GM19351 (cell line): ENCODE measurements around the gene NDUFB11.
"Not testable (repeated sequence)": the region's sequence is repeated elsewhere in the genome, so short reads cannot be mapped to it uniquely, and the experiment has no call there.

Source experiments
- ATAC-seq: cut with Tn5 transposase; IDR thresholded peaks from one replicate; pipeline ENCODE4 v1.9.1; 2021; ENCODE audit warnings: mild to moderate bottlenecking, moderate library complexity; ENCODE audit not compliant: unreplicated experiment

The NDUFB11 gene

DNA sequence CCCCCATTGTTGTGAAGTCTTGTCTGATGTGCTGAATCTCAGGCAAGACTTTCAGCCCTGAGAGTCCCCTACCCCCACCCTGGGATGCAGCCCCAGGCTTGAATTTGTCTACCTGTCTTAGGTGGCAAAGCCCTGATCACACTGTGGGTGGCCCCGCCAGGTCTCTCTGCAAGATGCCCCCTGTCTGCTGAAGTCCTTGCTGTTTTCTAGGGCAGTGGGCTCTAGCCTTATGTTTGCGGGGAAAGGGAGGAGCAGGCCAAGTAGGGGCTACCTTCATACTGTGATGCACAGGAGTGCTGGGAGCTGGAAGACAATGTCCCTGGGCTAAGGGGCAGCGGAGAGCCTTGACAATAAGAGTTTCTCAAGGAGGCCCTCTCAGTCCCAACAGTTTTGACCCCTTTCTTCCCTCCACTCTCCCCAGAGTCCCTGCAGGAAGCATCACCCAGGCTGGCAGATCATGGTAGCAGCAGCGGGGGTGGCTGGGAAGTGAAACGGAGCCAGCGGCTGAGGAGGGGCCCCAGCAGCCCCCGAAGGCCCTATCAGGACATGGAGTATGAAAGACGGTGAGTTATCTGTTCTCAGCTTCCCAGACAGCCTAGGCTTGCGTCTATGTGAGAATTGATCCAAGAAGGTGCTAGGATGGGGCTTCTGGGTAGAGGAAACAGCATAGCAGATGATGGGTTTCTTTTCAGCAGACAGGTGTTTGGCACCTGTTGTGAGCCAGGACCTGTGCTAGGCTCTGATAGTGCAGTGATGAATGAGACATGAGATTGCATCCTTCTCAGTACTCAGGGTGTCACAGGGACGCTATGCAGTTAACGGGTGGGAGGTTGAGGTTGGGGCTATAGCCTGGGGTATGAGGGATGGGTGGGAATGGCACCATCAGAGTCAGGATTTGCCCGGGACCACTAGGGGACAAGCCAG, 2.7 kb upstream of the NDUFB11 start:
- ATAC-seq = no peak

GRCh38 chrX:47146121-47146935, 1.8 kb upstream of the NDUFB11 start:
- no peak for ATAC-seq

- peak; percentile 17 for ATAC-seq
These were observed 1.1 kb upstream of the NDUFB11 start for GRCh38 chrX:47145395-47146120.

DNA sequence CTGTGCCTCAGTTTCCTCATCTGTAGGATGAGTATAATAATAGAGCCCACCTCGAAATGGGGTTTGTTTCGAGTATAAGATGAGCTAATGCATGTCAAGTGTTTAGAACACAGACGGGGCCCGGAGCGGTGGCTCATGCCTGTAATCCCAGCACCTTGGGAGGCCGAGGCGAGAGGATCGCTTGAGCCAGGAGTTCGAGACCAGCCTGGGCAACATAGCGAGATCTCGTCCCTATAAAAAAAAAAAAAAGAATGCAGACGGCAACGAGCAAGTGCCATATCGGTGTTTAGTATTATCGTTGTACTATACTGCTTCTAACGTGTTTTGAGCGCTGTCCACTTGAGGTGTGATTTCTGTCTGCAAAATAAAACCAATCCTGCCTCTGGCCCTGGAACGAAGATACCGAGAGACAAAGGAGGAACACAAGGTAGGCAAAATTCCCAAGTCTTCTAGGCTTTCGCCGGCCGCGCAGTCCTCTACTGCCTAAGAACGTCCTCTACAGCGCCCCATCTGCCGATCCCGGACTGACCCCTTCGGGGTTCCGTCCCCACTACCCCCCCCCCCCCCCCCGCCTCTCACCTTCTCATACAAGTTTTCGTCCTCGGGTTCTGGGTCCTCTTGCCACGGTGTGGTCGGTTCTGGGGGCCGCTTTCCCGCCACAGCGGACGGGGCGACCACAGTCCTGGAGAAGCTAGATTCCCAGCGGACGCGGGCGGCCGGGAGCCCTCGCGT, 442 bp downstream of the NDUFB11 start:
- no peak for ATAC-seq

- ATAC-seq = no peak
These were observed 6.3 kb downstream of the NDUFB11 start for GRCh38 chrX:47138171-47138570.

DNA sequence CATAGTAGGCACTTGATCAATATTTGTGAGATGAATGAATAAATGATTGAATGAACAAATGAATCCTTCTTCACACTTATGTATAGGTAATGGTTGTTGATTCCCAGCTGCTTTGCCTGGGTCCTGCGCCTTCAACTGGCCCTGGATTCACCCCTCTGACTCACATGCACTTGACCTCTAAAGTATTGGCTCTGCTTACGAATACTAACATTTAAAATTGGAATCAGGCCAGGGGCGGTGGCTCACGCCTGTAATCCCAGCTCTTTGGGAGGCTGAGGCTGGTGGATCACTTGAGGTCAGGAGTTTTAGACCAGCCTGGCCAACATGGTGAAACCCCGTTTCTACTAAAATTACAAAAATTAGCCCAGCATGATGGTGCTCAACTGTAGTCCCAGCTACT, 8.9 kb downstream of the NDUFB11 start:
- not testable (repeated sequence) for ATAC-seq

DNA sequence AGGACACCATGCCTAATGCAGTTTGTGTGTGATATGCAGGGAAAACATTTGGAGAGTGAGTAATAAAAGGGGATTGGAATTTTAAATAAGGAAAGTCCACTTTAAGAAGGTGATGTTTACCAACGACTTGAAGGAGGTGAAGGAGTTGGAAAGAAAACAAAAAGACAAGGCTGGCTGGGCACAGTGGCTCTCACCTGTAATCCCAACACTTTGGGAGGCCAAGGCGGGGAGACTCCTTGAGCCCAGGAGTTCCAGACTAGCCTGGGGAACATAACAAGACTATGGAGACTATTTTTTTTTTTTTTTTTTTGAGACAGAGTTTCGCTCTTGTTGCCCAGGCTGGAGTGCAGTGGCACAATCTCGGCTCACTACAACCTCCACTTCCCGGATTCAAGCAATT, 11.0 kb downstream of the NDUFB11 start:
- no peak for ATAC-seq

DNA sequence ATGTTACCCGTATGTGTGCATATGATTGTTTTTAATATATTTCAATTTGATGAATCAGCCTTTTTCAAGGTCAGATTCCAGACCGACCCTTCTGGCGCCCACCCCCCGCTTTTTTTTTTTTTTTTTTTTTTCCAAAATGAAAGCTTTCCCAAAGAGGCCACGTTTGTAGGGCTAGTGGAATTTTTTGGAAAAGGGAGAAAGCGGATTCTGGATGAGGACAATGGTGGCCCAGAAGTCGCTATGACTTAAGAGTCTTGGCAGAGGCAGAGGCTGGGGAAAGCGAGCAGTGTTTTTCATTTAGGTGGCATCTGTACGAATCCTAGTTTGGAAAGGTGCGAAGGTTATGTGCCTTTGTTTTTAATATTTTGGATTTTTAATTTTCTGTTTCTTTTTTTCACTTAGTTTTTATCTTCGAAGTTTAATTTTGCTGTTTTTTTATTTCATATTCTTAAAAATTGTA, 14.6 kb downstream of the NDUFB11 start:
- no peak for ATAC-seq

GRCh38 chrX:47129157-47129898, 15.2 kb downstream of the NDUFB11 start:
- ATAC-seq = peak; percentile 97

- ATAC-seq = not testable (repeated sequence)
These were observed 20.0 kb downstream of the NDUFB11 start for GRCh38 chrX:47124466-47124865.

DNA sequence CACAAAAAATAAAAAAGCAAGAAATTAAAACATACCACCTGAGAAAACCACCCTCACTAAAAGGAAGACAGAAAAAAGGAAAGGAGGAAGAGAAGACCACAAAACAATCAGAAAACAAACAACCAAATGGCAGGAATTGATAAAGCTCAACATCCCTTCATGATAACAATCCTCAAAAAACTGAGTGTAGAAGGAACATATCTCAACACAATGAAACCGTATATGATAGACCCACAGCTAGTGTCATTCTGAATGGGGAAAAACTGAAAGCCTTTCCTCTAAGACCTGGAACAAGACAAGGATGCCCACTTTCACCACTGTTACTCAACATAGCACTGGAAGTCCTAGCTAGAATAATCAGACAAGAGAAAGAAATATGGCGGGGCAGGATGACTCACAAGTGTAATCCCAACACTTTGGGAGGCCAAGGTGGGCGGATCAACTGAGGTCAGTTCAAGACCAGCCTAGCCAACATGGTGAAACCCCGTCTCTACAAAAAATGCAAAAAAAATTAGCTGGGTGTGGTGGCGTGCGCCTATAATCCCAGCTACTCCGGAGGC, 27.9 kb downstream of the NDUFB11 start:
- ATAC-seq = not testable (repeated sequence)

DNA sequence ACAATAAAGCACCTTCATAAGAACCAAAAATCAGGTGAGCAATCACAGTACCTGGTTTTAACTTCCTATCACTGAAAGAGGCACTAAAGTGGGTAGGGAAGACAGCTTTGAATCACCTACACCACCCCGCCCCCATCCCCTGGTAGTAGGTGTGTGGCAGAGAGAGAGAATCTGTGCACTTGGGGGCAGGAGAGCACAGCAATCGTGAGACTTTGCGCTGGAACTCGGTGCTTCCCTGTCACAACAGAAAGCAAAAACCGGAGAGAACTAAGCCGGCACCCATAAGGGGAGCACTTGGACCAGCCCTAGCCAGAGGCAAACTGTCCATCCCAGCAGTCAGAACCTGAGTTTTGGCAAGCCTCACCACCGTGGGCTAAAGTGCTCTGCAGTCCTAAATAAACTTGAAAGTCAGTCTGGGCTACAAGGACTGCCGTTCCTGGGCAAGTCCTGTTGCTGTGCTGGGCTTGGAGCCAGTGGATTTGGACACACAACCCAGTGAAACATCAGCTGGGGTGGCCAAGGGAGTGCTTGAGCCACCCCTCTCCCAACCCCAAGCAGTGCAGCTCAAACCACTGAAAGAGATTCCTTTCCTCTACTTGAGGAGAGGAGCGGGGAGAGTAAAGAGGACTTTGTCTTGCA, 32.1 kb downstream of the NDUFB11 start:
- no peak for ATAC-seq

DNA sequence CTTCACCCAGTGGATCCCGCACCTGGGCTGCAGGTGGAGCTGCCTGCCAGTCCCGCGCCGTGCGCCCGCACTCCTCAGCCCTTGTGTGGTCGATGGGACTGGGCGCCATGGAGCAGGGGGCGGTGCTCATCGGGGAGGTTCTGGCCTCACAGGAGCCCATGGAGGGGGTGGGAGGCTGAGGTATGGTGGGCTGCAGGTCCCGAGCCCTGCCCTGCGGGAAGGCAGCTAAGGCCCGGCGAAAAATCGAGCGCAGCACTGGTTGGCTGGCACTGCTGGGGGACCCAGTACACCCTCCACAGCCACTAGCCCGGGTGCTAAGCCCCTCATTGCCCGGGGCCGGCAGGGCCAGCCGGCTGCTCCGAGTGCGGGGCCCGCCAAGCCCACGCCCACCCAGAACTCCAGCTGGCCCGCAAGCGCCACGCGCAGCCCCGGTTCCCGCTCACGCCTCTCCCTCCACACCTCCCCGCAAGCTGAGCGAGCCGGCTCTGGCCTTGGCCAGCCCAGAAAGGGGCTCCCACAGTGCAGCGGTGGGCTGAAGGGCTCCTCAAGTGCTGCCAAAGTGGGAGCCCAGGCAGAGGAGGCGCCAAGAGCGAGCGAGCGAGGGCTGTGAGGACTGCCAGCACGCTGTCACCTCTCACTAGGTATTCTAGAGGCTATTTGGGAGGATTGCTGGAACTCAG, 33.4 kb downstream of the NDUFB11 start:
- ATAC-seq = not testable (repeated sequence)

DNA sequence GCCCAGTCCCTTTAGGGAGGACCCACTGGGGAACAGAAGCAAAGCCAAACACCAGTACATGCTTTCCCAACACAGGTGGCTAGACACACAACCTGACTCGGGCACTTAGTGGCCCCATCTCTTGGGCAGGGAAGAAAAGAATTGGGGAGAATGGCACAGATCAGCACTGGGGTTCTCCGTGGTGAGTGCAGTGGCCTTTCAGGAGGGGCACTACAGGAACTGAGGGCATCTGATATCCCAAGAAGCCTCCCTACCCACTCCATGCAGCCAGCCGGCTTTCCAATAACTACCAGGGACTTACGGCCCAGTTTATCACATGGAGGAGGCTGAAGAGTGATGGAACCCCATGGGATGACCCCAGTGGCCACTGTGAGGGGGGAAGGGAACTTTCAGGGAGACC, 43.3 kb downstream of the NDUFB11 start:
- no peak for ATAC-seq

GRCh38 chrX:47098338-47099094, 46.0 kb downstream of the NDUFB11 start:
- ATAC-seq = no peak

DNA sequence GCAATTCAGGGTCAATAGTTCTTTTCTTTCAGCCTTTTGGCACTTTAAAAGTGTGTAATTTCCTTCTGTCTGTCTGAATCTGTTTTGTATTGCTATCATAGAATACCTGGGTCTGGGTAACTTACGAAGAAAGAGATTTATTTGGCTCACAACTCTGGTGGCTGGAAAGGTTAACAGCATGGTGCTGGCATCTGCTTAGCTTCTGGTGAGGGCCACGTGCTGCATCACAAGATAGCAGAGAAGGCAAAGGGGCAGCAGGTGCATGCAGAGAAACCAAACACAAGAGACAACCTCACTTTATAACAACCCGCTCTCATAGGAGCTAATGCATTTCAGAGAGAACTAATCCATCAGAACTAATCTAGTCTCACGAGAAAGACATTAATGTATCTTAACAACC, 47.5 kb downstream of the NDUFB11 start:
- no peak for ATAC-seq

GRCh38 chrX:47093860-47094259, 50.6 kb downstream of the NDUFB11 start:
- ATAC-seq = no peak

DNA sequence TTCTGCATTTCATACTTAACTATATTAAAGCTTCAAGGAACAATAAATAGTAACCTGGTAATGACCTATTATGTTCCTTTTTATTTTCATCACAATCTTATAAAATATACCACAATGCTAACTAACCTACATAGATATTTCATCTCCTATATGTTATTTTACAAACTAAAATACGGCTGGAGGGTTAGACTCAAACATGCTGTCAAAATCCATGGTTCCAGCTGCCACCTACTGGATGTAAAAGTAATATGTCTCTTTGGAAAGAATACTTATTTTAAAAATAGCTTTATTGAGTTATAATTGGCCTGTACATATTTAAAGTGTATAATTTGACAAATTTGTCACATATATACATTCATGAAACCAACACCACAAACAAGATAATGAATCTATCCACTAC, 51.3 kb downstream of the NDUFB11 start:
- ATAC-seq = no peak
